GM12873 (cell line): ENCODE results near the gene LAMB3.

Experiments
- CTCF ChIP-seq: IDR thresholded peaks from 2 replicates; pipeline ENCODE4 v1.5.1; 2012; ENCODE audit warnings: low read depth, mild to moderate bottlenecking, moderate library complexity, low read length, control low read depth; ENCODE audit not compliant: insufficient read depth; ENCODE audit errors: missing control alignments

LAMB3 gene

DNA sequence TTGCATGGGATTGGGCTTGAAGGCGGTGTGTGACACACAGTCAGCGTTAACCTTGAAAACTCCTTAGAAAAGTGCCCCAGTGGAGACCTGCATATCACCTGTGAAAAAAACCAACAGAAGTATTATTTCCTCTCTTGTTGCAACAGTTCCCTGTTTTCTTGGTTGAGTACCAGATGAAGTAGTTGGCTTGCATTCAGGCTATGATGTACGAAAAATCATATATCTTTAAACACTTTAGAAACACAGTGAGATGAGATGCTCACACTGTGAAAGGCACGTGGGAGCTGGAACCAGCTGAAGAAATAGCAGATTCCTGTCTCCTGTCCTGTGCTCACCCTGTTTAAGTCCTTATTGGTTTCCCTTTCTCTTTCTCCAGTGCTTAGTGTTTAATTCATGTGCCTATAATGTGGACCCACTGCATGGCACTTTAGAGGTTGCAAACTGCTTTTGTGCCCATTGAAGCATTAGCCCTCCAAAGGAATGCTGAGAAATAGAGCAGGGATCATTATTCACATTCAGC is 65.9 kb downstream of the LAMB3 start:
- no peak for TF ChIP-seq CTCF

GRCh38 chr1:209585672-209586071 is 66.6 kb downstream of the LAMB3 start:
- TF ChIP-seq CTCF = no peak

DNA sequence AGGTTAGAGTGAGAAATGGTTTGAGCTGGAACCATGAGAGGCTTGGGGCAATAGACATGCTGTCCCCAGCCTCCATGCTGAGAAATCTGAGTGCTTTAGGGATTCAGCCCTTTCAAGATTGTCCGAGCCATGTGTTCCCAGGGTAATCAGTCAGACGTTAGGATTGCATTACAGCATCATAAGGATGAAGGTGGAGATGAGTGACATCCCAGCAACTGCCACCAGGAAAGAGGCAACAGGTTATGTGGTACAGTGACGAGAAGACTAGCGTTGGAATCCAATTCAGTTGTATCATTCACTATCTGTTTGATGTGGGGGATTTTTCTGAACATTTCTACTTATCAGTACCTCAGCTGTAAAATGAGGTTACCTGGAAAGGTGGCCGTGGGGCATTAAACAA is 67.0 kb downstream of the LAMB3 start:
- no peak for TF ChIP-seq CTCF

DNA sequence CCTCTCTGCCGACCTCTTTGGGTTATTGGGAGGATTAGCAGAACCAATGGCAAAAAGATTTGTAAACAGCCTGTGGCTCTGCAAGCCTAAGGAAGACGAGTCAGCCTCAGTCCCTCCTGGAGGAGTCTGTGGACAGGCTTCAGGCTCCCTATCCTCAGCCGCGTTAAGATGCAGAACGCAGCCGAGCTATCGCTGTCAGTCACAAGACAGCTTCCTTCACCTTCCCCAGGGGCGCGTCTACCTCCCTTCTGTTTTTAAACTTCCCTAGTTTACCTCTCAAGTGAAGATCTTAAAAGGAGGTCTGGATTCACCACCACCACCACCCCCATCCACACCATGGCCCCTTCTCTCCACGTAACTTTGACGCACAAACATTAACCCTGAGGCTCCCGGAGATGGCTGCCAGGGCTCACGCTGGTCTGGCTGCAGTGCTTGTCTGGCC is 68.0 kb downstream of the LAMB3 start:
- no peak for TF ChIP-seq CTCF

- TF ChIP-seq CTCF = no peak
These were observed 68.8 kb downstream of the LAMB3 start, which contains the start of gene CAMK1G for GRCh38 chr1:209583408-209583807. Gene CAMK1G (plus strand): TSS chr1:209583714. CDS start chr1:209594984, 11,270 bp downstream.

- no peak for TF ChIP-seq CTCF
These were observed 71.6 kb downstream of the LAMB3 start for GRCh38 chr1:209580577-209580976.

DNA sequence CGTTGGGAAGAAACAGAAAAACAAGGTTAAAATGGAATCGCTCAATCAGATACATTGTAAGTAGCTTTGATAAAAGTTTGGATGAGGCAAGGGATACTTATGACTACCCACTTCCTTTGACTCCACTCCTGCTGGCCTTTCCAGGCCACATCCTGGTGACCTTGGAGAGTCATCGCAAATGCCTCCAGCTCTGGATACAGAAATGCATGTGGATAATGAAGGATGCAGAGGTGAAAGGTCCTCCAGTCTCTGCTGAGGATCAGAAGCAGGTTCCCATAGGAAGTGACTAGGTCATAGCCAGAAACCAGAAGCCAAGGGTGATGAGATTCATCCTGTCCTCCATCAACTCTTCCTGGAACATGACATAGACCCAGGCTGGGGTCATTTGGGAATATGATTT is 74.9 kb downstream of the LAMB3 start:
- no peak for TF ChIP-seq CTCF
